MM.1S (cell line): ENCODE results near the gene GPR158.

Source experiments
- EZH2 ChIP-seq: fragments of 300-600 bp; sonication (generic); optimal IDR thresholded peaks from 2 replicates; pipeline ENCODE3; 2017; ENCODE audit warnings: low read depth, mild to moderate bottlenecking, antibody characterized with exemption, low read length, mixed read lengths
- TF ChIP-seq, protein P1 (sequence below): fragments of 300-600 bp; sonication (generic); IDR thresholded peaks from 2 replicates; pipeline ENCODE4 v1.5.1; 2016; ENCODE audit warnings: antibody characterized with exemption, low read length, mixed read lengths

DNA sequence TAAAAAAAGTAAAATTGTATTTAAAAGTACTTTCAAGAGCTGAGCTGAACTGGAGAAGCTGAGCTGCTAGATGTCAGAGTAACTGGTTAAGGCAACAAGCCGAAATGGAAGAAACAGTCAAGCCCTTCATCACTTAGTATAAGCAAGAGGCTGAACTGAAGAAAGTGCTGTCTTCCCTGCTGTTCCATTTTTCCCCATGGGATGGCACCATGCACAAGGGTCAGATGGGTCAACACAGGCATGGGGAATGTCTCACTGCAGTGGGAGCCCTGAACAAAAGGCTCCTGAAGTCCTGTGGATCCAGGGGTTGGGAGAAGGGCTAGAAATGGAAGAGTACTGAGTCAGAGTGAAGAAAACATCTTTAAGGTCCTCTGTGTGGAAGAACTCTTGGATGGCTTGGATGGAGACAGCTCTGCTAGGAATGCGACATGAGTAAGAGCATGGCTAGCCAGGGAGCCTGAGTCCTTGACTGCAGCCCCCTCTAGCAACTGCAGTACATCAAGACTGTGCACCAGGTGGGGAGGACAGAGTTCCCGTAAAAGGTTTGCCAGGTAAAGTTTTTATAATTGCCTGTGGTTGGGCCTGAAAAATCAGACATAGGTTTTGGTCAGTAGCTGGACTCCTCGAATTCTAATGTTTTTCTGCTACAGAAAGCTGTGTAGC is 348.3 kb downstream of the GPR158 start:
- TF ChIP-seq, protein P1, sequence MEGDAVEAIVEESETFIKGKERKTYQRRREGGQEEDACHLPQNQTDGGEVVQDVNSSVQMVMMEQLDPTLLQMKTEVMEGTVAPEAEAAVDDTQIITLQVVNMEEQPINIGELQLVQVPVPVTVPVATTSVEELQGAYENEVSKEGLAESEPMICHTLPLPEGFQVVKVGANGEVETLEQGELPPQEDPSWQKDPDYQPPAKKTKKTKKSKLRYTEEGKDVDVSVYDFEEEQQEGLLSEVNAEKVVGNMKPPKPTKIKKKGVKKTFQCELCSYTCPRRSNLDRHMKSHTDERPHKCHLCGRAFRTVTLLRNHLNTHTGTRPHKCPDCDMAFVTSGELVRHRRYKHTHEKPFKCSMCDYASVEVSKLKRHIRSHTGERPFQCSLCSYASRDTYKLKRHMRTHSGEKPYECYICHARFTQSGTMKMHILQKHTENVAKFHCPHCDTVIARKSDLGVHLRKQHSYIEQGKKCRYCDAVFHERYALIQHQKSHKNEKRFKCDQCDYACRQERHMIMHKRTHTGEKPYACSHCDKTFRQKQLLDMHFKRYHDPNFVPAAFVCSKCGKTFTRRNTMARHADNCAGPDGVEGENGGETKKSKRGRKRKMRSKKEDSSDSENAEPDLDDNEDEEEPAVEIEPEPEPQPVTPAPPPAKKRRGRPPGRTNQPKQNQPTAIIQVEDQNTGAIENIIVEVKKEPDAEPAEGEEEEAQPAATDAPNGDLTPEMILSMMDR: no peak; the same call in 1 of the 2 replicates
- TF ChIP-seq EZH2: no peak
